GM19455 (cell line): ENCODE results near the gene EFHC1.
A peak's percentile ranks its signal among the peaks of the same experiment; 100 is the strongest.

Experiments used
- ATAC-seq: cut with Tn5 transposase; IDR thresholded peaks from one replicate; pipeline ENCODE4 v1.9.1; 2021; ENCODE audit not compliant: unreplicated experiment

EFHC1 gene

GRCh38 chr6:52538252-52538900 is 118.2 kb downstream of the EFHC1 start:
- no peak for ATAC-seq

DNA sequence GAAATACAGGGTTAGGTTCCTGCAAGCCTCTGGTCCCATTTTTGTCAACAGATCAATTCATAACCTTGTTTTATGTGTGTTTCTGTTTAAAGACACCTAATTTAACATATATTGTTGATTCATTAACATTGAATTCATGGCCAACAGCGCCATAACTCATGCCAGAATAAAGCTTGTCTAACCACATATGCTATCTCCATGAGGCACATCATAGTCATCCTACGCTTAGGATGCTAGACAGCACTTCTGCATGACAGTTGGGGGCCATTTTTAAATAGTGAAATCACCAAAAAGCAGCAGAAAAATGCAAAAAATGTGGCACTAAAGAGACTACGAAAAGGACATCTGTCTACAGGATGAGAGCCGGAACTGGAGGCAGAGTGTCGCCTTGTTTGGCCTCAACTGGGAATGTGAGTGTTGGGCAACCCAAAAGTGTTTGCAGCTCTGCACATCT is 118.8 kb downstream of the EFHC1 start:
- ATAC-seq: no peak

DNA sequence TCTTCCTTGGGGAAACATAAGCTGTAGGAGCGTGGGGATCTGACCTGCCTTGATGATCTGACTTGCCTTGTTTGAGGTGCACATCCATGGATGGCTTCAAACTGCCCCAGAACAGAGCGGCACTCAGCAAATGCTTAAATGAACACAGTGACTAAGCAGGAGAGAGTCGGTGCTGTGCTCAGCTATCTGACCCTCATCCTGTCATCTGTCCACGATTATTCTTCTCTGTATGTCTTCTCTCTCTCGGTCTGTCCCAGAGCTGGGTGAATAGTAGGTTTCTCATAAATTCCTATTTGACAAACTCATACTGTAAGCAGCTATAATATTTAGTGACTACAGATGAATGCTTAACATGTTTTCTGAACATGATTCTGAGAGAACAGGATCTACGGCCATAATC is 119.5 kb downstream of the EFHC1 start:
- no peak for ATAC-seq

- ATAC-seq: no peak
Observed at GRCh38 chr6:52540286-52540902, 120.3 kb downstream of the EFHC1 start.

DNA sequence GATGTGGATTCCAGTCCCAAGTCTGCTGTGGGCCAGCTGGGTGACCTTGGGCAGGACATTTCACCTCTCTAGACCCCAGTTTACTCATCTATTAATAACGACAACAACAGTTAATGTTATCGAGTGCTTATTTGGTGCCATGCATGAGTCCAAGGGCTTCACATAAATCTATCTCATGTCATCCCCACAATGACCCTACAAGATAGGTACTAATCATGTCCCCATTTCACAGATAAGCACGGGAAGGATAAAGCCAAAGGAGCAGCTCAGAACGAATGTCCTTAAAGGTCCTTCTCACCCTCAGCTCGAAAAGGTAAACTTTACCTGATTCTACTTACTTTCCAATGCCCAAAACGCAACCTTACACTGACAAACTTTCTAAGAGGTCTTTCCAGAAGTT is 121.0 kb downstream of the EFHC1 start:
- no peak for ATAC-seq

DNA sequence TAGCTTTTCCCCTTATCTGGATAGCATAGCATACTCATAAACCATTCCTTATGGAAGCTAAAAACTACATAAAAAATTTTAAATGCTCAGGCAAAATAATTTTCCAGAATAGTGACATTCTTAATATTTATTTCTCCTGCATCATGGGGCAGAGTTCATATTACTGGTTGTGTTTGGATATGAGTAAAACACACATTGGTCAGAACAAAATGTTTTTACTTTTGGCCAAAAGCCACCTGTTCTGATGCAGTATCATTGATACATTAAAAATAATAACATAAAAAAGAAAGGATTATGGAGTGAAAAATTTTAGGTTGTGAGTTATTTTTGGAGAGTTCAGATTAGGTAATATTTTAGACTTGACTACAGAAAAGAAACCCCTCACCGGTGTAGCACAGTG is 123.1 kb downstream of the EFHC1 start:
- ATAC-seq: no peak

DNA sequence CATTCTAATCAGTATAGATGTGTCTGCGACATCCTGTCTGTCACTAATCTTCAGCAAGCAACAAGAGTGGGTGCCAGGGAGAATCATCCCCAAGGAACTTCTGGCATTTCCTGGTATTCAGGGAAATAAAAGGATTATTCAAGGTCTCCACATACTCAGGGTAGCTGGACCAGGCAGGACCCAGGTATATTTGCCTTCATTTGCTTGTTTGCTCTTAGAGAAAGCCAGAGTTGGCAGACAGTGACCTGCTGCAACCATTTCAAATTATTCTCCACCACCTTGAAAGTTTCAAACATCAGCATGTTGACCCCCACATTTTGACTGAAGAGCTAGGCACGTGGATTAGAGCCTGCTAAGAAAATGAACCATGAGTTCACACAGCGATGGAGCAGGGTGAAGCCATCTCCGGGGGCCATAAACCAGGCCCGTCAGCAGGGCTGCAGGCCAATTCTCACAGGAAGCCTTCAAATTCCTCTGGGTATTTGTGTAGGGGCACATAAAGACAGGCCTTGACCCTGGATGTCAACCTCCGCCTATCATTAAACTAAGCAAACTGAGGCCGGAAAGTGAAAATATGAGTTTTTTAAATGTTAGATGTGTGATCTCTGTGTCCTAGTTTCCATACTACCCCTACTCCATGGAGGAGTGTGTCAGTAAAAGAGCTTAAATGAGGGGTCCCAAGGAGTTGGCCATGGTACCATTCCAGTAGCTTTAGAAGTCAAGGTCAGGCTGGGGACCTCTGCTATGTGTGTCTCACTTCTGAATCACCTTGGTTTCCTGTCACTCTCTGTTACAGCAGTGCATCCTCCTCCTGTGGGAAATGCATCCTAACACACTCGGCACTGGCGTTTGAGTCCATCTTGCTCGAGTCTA is 123.8 kb downstream of the EFHC1 start:
- no peak for ATAC-seq

DNA sequence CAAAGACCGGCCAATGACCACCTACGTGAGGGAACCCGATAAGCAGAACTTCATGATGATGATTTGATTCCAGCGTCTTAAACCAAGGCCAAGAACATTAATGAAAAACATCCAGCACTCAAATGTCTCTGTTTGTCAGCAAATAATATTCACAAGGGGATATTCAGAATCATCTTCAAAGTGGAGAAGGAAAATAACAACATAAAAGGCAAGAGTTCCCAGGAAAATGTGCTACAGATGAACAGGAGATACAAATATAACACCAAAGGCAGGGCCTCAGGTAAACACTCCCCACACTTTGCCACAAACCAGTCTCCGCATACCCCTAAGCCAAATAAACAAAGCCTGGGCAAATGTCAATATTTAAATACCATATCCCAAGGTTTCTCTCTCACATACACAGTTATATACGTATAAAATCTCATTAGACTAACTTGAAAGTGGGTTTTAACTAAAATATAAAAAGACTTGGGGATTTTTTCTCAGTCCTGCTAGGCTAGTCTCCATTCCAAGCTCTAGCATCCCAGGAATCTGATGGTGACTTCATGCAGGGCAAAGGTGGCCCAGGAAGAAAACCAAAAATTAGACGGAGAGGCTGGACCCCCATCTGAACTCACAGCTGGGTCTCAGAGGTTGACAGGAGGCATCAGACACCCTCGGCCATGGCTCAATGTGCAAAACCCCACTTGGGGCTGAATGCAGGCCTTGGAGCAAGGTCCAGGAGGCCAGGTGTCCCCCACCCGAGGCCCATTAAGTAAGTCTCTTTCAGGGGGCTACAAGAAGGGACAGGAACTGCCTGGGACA is 124.7 kb downstream of the EFHC1 start:
- ATAC-seq: no peak

- ATAC-seq: no peak
Observed at GRCh38 chr6:52545406-52546119, 125.4 kb downstream of the EFHC1 start.

- no peak for ATAC-seq
Observed at GRCh38 chr6:52546192-52546591, 126.0 kb downstream of the EFHC1 start.

DNA sequence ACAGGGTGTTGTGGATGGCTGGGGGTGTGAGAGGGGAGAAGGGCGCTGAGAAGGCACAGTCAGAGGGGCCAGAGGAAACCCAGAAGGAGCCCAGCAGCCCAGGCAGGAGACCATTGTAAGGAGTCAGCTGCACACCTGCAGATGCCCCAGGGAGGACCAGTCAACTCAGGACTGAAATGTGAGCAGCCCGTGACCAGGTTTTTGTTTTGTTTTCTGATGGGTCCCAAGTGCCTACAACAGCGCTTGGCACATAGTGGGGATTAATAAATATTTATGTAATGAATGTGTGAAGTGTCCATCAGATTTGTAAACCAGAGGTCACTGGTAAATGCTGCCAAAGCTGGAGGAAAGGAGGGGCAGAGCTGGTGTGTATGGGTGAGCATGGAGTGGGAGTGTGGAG is 126.5 kb downstream of the EFHC1 start:
- ATAC-seq: peak; percentile 95

- ATAC-seq: no peak
Observed at GRCh38 chr6:52547647-52548352, 127.7 kb downstream of the EFHC1 start.

DNA sequence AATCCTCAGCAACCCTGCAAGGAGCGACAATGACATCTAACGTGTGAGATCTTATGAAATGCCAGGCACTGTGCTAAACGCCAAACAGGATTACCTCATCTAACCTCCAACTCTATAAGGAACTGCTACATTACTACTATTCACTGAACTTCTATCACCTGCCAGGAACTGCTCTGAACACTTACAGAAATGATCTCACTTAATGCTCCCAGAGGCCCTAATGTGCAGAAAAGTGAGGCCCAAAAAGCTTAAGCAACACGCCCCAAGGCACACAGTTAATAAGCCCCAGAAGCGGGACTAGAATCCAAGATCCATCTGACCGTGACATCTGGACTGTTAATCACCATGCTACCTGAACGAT is 128.2 kb downstream of the EFHC1 start:
- ATAC-seq: no peak

GRCh38 chr6:52548999-52549398 is 128.9 kb downstream of the EFHC1 start:
- no peak for ATAC-seq

DNA sequence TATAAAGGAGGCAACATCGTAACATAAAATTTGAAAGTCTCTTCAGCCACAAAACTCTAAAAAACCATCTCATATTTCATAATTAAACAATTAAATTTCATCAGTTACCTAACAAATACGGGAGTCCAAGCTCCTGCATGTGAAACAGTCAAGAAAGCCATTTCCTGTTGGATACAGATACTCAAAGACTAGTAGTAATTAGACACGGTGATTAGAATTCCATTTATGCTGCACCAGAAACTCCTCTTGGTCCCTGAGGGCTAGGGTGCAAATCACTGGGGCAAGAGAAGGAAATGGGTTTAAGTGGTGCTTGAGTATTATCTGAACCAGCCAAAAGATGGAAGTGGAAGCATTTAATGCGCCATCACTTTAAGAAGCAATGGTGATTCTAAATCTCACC is 129.3 kb downstream of the EFHC1 start:
- ATAC-seq: no peak

DNA sequence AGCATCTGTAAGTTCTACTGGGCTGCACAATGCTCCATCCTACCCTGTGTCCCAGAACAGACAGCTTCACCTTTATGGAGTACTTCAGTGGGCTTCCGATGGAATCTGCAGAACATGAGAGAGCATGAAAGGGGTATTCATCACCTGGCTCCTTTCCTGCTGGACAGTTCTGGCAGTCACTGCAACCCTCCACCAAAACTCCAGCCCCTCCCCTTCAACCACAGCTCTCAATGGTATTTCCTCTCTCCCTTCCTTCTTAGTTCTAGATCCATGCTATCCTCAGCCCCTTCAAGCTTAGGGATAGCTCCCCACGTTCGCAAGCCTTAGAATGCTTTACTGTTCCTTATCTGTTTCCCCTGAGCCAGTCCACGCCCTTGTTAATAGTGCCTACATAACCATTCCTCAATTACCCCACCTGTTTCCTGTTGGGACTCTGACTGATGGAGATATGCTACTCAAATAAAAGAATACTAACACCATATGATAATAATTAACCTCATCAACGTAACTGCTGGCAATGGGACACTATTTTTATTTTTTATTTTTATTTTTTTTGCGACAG is 130.0 kb downstream of the EFHC1 start:
- ATAC-seq: no peak

DNA sequence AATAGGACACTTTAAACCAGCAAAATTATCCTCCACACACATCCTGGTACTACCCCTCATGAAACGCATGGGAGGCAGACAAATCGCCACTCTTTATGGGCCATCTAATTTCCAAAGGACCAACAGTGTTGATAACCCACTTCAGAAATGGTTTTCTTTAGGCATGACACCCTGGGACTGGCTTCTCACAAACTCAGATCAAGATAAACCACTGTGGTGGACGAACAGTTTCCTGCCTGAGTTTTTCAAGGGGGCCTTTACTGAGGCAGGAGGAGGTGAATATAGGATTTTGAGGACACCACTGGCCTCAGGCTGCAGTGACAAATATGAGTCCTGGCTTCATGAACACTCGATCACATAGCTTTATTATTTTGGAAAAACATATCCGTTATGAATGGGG is 130.7 kb downstream of the EFHC1 start:
- no peak for ATAC-seq

- no peak for ATAC-seq
Observed at GRCh38 chr6:52551483-52552277, 131.5 kb downstream of the EFHC1 start.

DNA sequence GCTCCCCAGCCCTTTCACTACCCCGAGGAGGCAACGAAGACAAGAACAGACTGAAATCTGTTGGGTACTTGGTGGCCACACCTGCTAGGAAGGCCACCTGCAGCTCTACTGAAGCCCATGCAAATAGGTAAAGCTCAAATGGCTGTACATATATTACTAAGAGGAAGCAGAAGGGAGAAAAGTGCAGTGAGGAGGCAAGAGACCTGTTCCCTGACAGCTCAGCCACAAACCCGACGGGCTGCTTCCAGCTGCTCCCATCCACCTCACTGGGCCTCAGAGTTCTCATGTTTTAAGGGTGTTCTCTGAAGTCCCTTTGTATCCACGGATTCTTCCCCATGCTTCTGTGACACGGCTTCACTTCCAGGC is 132.1 kb downstream of the EFHC1 start:
- ATAC-seq: peak; percentile 91
